HL-60 (cell line): Measurements from ENCODE around the gene CMIP.

Source experiments
- CTCF ChIP-seq: IDR thresholded peaks from one replicate; pipeline ENCODE4 v1.5.1; 2011; ENCODE audit warnings: low read length, control low read depth, inconsistent platforms; ENCODE audit not compliant: insufficient read depth
- GABPA ChIP-seq: IDR thresholded peaks from 2 replicates; pipeline ENCODE4 v1.6.1; 2012; ENCODE audit warnings: low read depth
- POLR2AphosphoS5 ChIP-seq: IDR thresholded peaks from 2 replicates; pipeline ENCODE4 v1.6.1; 2012; ENCODE audit warnings: low read depth
- REST ChIP-seq: IDR thresholded peaks from 2 replicates; pipeline ENCODE4 v1.6.1; 2012; ENCODE audit warnings: low read depth; ENCODE audit not compliant: insufficient replicate concordance

DNA sequence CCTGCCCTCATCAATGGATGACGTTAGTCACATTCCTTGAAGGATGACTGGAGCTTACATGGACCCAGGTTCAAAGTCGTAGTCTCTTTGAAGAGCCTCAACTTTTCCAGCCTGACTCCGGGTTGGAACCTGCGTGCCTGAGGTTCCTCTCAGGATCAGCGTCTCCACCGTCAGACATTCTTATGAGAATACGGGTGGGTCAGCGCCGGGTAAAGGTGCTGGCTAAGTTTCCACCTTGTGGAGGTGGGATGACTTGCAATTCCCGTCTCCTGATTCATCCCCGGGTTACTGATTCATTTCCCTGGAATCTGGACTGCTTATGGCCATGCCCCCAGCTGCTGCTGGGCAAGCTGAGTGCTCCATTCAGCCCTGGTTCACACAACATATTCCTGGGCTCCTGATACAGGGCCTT, 38.9 kb upstream of the CMIP start:
- TF ChIP-seq CTCF (no peak), GABPA (no peak), POLR2AphosphoS5 (no peak), REST (no peak)
